HUES6 (cell line): ENCODE data around the gene PSG5.
"Not testable (repeated sequence)": the region's sequence is repeated elsewhere in the genome, so short reads cannot be mapped to it uniquely, and the experiment has no call there.

Experiments
- H3K27ac ChIP-seq: 2 replicates; pipeline ENCODE4 v1.7.0; 2013; ENCODE audit warnings: low read depth, mild to moderate bottlenecking, low read length, inconsistent platforms
- H3K27me3 ChIP-seq: 2 replicates; pipeline ENCODE4 v1.6.1; 2013; ENCODE audit warnings: low read length; ENCODE audit not compliant: control insufficient read depth, insufficient read depth
- H3K36me3 ChIP-seq: 2 replicates; pipeline ENCODE4 v1.6.1; 2013; ENCODE audit warnings: low read length; ENCODE audit not compliant: control insufficient read depth, insufficient read depth
- H3K4me1 ChIP-seq: 2 replicates; pipeline ENCODE4 v1.6.1; 2013; ENCODE audit warnings: low read length; ENCODE audit not compliant: control insufficient read depth, insufficient read depth
- H3K4me3 ChIP-seq: 2 replicates; pipeline ENCODE4 v1.5.1; 2013; ENCODE audit warnings: low read depth, low read length
- H3K9ac ChIP-seq: one replicate; pipeline ENCODE4 v1.6.1; 2013; ENCODE audit warnings: mild to moderate bottlenecking, low read length
- H3K9me3 ChIP-seq: 2 replicates; pipeline ENCODE4 v1.6.1; 2013; ENCODE audit warnings: low read depth, low read length; ENCODE audit not compliant: control insufficient read depth, insufficient read depth

Gene PSG5

GRCh38 chr19:43186311-43186935 is at the start of gene PSG5:
TSS of gene PSG5 (minus strand) at chr19:43186536. CDS start at chr19:43186405, 131 bp downstream.
- not testable (repeated sequence) for H3K4me1 ChIP-seq, H3K27me3 ChIP-seq, H3K27ac ChIP-seq, H3K36me3 ChIP-seq, H3K9me3 ChIP-seq, H3K4me3 ChIP-seq, H3K9ac ChIP-seq

DNA sequence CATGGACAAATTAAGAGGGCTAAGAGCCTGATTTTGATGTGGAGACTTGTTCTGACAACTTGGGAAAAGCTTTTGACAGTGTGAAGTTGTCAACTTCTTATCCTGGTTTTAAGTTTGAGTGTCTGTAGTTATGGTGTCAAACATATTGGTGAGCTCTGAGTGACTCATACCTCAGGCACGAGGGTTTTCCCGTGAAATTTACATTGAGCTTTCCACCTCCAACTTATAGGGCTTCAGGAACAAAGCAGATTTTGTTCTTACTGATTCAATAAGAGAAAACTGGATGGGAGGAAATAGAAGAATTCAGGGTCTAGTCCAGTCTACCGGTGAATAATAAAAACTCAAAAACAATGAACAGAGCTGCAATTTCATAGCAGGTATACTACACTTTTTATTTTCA is 49.4 kb upstream of the PSG5 start:
- H3K9me3 ChIP-seq, H3K36me3 ChIP-seq, H3K27ac ChIP-seq, H3K27me3 ChIP-seq, H3K4me1 ChIP-seq, H3K9ac ChIP-seq, H3K4me3 ChIP-seq: not testable (repeated sequence)

- no peaks in the 10 kb centered on the region for H3K27me3 ChIP-seq
- H3K9me3 ChIP-seq: peaks cover 50% of the 10 kb centered on the region
- H3K27ac ChIP-seq: no peak overlapping the region
- H3K4me3 ChIP-seq: no peak overlapping the region
- H3K36me3 ChIP-seq: no peaks in the 10 kb centered on the region
- no peaks in the 10 kb centered on the region for H3K4me1 ChIP-seq
- no peak overlapping the region for H3K9ac ChIP-seq
Observed at GRCh38 chr19:43229315-43229714, 43.0 kb upstream of the PSG5 start.

DNA sequence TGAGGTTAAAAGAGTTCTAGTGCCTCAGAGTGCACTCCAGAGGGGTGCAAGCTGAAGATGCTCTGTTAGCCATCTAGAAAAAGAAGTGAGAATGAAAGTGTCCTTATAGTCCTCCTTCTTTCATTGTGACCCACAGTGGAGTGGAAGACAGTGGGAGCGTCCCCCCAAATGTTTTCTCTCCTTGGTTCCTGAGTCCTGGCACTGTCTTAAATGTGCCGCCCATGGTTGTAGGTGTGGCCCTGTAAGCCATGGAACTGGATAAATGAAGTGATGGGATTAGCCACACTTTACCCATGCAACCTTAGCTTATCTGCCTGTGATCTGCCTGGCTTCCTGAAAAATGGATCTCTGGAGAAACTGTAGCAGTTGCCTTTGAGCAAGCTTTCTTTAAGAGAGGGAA is 42.4 kb upstream of the PSG5 start:
- H3K9me3 ChIP-seq: peaks cover 53% of the 10 kb centered on the region
- H3K9ac ChIP-seq, H3K4me1 ChIP-seq, H3K27me3 ChIP-seq, H3K36me3 ChIP-seq, H3K27ac ChIP-seq, H3K4me3 ChIP-seq: not testable (repeated sequence)

DNA sequence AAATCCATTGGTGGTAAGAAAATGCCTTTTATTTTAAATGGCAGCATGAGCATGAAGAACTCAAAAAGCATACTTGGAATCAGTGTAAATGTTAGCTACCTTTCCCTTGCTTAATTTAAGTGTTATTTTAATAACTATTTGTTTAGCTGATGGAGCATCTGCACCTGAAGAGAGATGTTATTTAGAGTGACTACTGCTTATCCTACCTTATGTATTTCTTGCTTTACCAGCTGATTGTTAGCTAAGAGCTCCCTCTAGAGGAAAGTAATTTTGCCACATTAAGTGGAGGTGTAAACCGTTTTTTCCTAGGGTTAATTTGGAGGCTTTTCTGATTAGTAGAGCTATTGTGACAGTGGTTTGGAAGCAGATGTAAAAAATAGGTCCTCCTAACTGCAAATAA is 40.6 kb upstream of the PSG5 start:
- H3K9ac ChIP-seq, H3K4me1 ChIP-seq, H3K27ac ChIP-seq, H3K27me3 ChIP-seq, H3K4me3 ChIP-seq, H3K36me3 ChIP-seq: not testable (repeated sequence)
- peaks cover 53% of the 10 kb centered on the region for H3K9me3 ChIP-seq

DNA sequence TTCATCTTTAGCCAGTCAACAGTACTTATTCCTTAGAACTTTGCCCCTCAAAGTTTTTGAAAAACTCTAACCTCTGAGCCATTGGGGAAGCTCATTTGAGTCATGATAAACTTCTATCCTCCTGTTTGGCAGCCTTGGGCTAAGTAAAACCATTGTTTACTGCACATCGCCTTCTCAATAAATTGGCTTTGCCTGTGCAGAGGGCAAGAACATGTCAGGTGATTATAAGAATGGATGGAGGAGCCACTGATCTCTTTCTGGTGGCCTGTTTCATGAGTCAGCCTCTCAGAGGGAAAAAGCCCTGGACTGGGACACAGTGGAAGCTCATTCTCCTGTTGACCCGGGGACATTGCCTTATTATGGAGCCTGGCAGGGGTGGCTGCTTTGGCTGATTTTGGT is 38.5 kb upstream of the PSG5 start:
- H3K27me3 ChIP-seq: no peaks in the 10 kb centered on the region
- H3K4me1 ChIP-seq: no peaks in the 10 kb centered on the region
- H3K9ac ChIP-seq: no peak overlapping the region
- H3K4me3 ChIP-seq: no peak overlapping the region
- peaks cover 51% of the 10 kb centered on the region for H3K9me3 ChIP-seq
- H3K36me3 ChIP-seq: no peaks in the 10 kb centered on the region
- no peak overlapping the region for H3K27ac ChIP-seq

DNA sequence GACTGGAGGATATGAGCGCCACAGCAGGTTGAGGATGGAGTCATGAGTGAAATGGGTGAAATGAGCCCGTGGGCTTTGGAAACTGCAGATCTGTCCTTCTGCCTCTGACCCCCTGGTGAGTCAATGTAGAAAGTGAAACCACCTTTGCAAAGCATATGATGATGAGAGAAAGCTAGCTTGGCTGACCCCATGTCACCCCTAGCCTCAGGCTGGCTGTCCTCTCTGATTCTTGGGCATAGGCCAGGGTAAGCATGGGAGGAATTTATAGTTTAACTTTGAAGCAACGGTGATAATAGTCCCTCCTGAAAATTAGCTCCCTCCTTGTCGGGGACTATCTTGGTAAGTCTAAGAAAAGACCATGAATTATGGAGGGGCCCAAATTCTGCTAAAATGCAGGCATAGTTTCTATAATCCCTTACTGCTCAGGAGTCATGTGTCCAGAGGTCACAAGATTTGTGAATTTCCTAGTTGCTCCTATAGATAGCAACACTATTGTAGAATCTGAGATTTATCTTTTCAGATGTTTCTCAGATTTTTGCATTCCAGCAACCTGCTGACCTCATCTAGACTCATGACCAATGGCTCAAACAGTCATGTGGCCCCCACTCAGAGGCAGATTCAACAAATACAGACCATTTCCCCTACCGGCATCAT is 38.0 kb upstream of the PSG5 start:
- H3K9me3 ChIP-seq: peaks cover 48% of the 10 kb centered on the region
- not testable (repeated sequence) for H3K27ac ChIP-seq, H3K4me1 ChIP-seq, H3K4me3 ChIP-seq, H3K27me3 ChIP-seq, H3K9ac ChIP-seq, H3K36me3 ChIP-seq

GRCh38 chr19:43221891-43222290 is 35.6 kb upstream of the PSG5 start:
- H3K4me3 ChIP-seq, H3K4me1 ChIP-seq, H3K27ac ChIP-seq, H3K9ac ChIP-seq, H3K36me3 ChIP-seq, H3K27me3 ChIP-seq: not testable (repeated sequence)
- peaks cover 29% of the 10 kb centered on the region; the same call in 1 of the 2 replicates for H3K9me3 ChIP-seq

DNA sequence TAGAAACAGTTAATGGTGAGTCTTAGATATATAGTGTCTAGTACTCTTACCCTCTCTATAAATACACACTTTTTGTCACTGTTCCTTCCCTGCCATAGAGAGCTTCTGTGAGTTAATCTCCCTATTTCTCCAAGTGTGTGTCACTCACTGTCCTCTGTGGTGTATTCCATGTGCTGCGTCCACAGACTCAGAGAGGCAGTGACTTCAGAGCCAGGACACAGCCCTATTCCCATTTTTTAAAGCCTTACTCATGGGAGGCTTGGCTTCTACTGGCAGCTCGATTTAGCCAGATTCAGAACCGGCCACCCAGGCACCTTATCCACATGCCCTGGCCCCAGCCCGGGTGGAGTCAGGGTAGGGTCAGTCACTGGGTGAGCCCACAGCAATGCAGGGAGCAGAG is 32.8 kb upstream of the PSG5 start:
- H3K9me3 ChIP-seq, H3K27ac ChIP-seq, H3K36me3 ChIP-seq, H3K4me1 ChIP-seq, H3K27me3 ChIP-seq, H3K9ac ChIP-seq, H3K4me3 ChIP-seq: not testable (repeated sequence)

GRCh38 chr19:43215881-43216280 is 29.5 kb upstream of the PSG5 start:
- H3K27me3 ChIP-seq, H3K4me3 ChIP-seq, H3K9ac ChIP-seq, H3K9me3 ChIP-seq, H3K27ac ChIP-seq, H3K4me1 ChIP-seq, H3K36me3 ChIP-seq: not testable (repeated sequence)

- Histone ChIP-seq H3K27me3 (no peaks in the 10 kb centered on the region), H3K9me3 (no peaks in the 10 kb centered on the region), H3K4me3 (no peak overlapping the region), H3K36me3 (no peaks in the 10 kb centered on the region), H3K27ac (no peak overlapping the region), H3K9ac (no peak overlapping the region), H3K4me1 (no peaks in the 10 kb centered on the region)
Observed at GRCh38 chr19:43207991-43208390, 21.7 kb upstream of the PSG5 start.

- H3K9ac ChIP-seq, H3K27ac ChIP-seq, H3K9me3 ChIP-seq, H3K27me3 ChIP-seq, H3K4me3 ChIP-seq, H3K4me1 ChIP-seq, H3K36me3 ChIP-seq: not testable (repeated sequence)
Observed at GRCh38 chr19:43207174-43207573, 20.8 kb upstream of the PSG5 start.
